HG03575 (cell line): ENCODE data around the gene HID1.
"Not testable (repeated sequence)": the region's sequence is repeated elsewhere in the genome, so short reads cannot be mapped to it uniquely, and the experiment has no call there.

Source experiments
- ATAC-seq: cut with Tn5 transposase; IDR thresholded peaks from one replicate; pipeline ENCODE4 v1.9.1; 2021; ENCODE audit not compliant: unreplicated experiment, insufficient number of reproducible peaks, low FRiP score; ENCODE audit errors: extremely low read depth

HID1 gene

GRCh38 chr17:74930535-74931036 is 42.0 kb downstream of the HID1 start:
- ATAC-seq, result no peak

DNA sequence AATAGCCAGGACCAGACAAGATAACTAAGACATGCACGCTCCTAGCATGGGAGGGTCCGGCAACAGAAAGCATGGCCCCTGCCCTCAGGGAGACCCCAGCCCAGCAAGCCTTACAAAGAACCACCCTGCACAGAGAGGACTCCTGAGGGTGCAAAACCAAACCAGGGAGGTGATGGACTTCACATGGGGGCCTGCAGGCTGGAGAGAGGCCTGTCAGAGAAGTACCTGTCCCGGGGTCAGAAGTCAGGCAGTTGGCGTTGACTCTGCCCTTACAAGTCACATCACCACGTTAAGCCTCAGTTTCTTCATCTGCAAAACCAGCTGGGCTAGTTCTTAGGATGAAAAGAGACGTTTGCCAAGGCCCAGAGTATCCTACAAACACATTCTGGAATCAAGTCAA is 43.8 kb downstream of the HID1 start:
- ATAC-seq, result no peak

GRCh38 chr17:74925242-74925641 is 47.3 kb downstream of the HID1 start:
- no peak for ATAC-seq

GRCh38 chr17:74924250-74924948 is 48.2 kb downstream of the HID1 start, which contains the start of gene OTOP2:
Gene OTOP2 (plus strand): TSS chr17:74924273. CDS start chr17:74924633, 360 bp downstream.
- ATAC-seq, result no peak

- ATAC-seq, result no peak
Measured at GRCh38 chr17:74923538-74924249, 48.9 kb downstream of the HID1 start.

GRCh38 chr17:74922694-74923537 is 49.6 kb downstream of the HID1 start, which contains the start of gene USH1G:
Gene USH1G (minus strand): TSS chr17:74923255. CDS start chr17:74923073, 182 bp downstream.
- no peak for ATAC-seq

- ATAC-seq, result no peak
Measured at GRCh38 chr17:74922172-74922571, 50.4 kb downstream of the HID1 start.

GRCh38 chr17:74921769-74922168 is 50.8 kb downstream of the HID1 start:
- no peak for ATAC-seq

GRCh38 chr17:74921026-74921681 is 51.4 kb downstream of the HID1 start:
- no peak for ATAC-seq

GRCh38 chr17:74920642-74921025 is 51.9 kb downstream of the HID1 start:
- no peak for ATAC-seq

- ATAC-seq, result no peak
Measured at GRCh38 chr17:74920306-74920620, 52.3 kb downstream of the HID1 start.

DNA sequence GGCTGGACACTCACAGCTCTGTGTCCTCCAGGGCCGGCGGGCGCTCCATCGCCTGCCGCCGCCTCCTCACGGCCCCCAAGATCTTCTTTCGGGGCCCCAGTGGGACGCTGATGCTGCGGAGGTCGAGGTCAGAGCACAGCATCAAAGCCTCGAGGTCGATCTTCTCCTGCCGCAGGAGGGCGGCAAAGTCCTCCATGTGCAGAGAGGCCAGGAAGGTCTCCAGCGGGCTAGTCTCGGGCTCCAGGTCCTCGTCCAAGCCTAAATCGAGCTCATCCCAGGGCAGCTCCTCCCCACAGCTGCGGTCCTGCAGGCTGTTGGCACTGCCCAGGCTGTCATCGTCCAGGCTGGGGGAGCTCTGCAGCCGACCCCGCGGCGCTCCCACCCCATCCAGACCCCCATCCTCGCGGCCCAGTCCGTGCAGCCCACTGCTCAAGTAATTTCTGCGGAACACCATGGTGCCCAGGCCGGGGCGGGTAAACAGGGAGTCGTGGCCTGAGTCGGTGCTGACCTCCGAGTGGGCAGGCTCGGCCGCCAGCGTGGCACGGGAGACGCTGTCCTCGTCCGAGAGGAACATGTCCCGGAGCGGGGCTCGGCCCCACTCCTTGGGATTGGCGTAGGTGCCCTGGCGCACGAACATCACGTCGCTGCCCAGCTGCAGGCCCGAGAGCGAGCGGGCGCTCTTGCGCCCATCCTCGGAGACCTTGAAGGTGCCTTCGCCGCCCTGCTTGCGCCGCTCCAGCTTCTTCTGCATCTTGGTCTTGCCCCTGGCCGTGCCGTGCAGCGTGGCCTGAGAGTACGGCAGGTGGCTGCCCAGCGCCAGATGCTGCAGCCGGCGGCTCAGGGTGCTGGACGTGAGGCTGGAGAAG is 52.9 kb downstream of the HID1 start:
- no peak for ATAC-seq

DNA sequence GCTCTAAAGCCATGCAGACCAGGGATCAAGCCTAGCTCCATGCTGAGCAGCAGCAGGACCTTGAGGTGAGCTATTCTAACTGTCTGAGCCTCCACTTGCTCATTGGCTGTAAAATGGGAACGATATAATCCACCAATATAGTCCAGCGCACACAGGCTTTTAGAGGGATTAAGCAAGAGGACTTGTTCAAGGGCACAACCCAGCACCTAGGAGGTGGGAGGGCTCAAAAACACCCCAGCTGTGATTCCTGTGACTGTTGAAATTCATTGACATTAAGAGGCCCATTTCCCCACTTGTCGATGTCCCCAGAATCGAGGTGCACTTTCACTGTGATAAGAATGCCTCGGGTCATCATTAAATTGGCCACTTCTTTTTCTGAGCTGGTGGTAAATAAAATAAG is 53.7 kb downstream of the HID1 start:
- no peak for ATAC-seq

DNA sequence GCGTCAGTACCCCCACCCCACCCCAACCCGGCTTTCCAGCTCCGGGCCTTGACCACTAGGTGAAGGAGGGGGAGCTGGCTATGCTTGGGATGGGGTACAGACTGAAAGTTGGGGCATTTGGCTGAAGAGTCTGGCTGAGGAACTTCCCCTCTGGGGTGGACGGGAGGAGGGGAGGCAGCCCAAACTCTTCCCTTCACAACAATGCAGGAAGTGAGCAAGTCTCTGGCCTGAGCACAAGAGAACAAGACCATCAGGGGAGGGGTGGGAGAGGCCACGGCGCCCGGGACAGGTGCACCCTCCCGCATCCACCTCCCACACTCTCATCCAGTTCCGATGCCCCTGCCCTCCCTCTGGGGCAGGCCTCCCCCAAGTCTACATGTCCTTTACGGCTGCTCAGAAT is 55.1 kb downstream of the HID1 start:
- ATAC-seq, result no peak

GRCh38 chr17:74916851-74917199 is 55.7 kb downstream of the HID1 start:
- ATAC-seq, result no peak

GRCh38 chr17:74916136-74916850 is 56.3 kb downstream of the HID1 start:
- ATAC-seq, result no peak

GRCh38 chr17:74911423-74911822 is 61.1 kb downstream of the HID1 start:
- not testable (repeated sequence) for ATAC-seq

- not testable (repeated sequence) for ATAC-seq
Measured at GRCh38 chr17:74909097-74909496, 63.5 kb downstream of the HID1 start.
